ENCODE results near the gene NCDN.

GRCh38 chr1:35564037-35564883 lies 6.7 kb downstream of the NCDN start:
- TF ChIP-seq POLR2AphosphoS5 (IDR thresholded peaks at IDR 0.05; ENCODE audit: low read depth, low read length) (no peak), SIN3A (IDR thresholded peaks at IDR 0.05; ENCODE audit: borderline replicate concordance, insufficient read depth, low read length) (no peak), TAF1 (IDR thresholded peaks at IDR 0.05; ENCODE audit: borderline replicate concordance, insufficient read depth, low read length) (no peak)
